H1 (cell line): ENCODE results near the gene ANKRD6.

Source experiments
- POLR2A ChIP-seq, 2 experiments: IDR thresholded peaks; 1 replicate in 1 of 2; 2 replicates in 1 of 2; pipeline ENCODE4 v1.6.1; 2011; ENCODE audit warnings: low read depth in 2 of 2, low read length in 2 of 2, mild to moderate bottlenecking in 2 of 2; ENCODE audit errors: control extremely low read depth in 1 of 2
- TF ChIP-seq, protein P1 (sequence below), 3 experiments: IDR thresholded peaks; 1 replicate in 2 of 3; 2 replicates in 1 of 3; pipeline versions ENCODE4 v1.5.1 to v1.6.1; 2011; ENCODE audit warnings: low read length in 3 of 3, mild to moderate bottlenecking in 3 of 3, inconsistent platforms in 2 of 3, low read depth in 1 of 3, moderate library complexity in 1 of 3; ENCODE audit not compliant: insufficient read depth in 1 of 3; ENCODE audit errors: control extremely low read depth in 1 of 3

DNA sequence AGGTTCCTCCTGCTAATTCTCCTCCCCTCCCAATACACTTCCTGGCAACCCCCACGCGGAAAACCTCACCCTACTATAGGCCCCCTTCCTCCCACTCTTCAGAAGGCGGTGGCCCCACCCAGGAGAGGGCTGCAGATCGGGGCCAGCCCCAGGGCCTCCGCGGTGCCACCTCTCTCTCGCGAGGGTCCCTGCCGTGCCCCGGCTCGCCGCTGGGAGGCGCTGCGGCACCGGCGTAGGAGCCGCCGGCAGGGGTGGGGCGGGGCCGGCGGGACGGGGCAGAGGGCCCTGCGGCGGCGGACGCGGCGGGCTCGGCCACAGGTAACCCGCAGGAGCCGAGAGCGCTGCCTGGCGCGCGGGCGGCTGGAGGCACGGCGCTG lies at the start of gene ANKRD6:
- no peak for TF ChIP-seq POLR2A (IDR thresholded peaks at IDR 0.05; ENCODE audit: control extremely low read depth in 1 of 2, low read depth in 2 of 2, low read length in 2 of 2)
- TF ChIP-seq, protein P1, sequence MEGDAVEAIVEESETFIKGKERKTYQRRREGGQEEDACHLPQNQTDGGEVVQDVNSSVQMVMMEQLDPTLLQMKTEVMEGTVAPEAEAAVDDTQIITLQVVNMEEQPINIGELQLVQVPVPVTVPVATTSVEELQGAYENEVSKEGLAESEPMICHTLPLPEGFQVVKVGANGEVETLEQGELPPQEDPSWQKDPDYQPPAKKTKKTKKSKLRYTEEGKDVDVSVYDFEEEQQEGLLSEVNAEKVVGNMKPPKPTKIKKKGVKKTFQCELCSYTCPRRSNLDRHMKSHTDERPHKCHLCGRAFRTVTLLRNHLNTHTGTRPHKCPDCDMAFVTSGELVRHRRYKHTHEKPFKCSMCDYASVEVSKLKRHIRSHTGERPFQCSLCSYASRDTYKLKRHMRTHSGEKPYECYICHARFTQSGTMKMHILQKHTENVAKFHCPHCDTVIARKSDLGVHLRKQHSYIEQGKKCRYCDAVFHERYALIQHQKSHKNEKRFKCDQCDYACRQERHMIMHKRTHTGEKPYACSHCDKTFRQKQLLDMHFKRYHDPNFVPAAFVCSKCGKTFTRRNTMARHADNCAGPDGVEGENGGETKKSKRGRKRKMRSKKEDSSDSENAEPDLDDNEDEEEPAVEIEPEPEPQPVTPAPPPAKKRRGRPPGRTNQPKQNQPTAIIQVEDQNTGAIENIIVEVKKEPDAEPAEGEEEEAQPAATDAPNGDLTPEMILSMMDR (IDR thresholded peaks at IDR 0.05; ENCODE audit: control extremely low read depth in 1 of 3, insufficient read depth in 1 of 3, low read depth in 1 of 3, low read length in 3 of 3), result peak; percentile 83 to 98 (median 92)
